Body of pancreas (tissue), 4 donors: ENCODE results near the gene PITPNC1.

Source experiments
- CTCF ChIP-seq, 7 experiments: fragments of 450-650 bp in 4 of 7; fragments of 200-600 bp in 3 of 7; sonication (generic) in 3 of 7; IDR thresholded peaks; one replicate each; pipeline ENCODE4 v1.5.1; 2016 to 2019; ENCODE audit warnings: antibody characterized with exemption in 7 of 7
- POLR2A ChIP-seq, 3 donors: fragments of 450-650 bp; IDR thresholded peaks; one replicate each; pipeline ENCODE4 v1.6.1; 2016; ENCODE audit warnings: antibody characterized with exemption in 3 of 3, mild to moderate bottlenecking in 2 of 3

GRCh38 chr17:67659028-67659427, 281.9 kb downstream of the PITPNC1 start:
- TF ChIP-seq CTCF (IDR thresholded peaks at IDR 0.05) (no peak), POLR2A (IDR thresholded peaks at IDR 0.05) (no peak)
